Keratinocyte (primary cell): ENCODE measurements around the gene HAVCR2.

Source experiments
- CTCF ChIP-seq, 3 experiments: IDR thresholded peaks in 1 of 3; conservative IDR thresholded peaks in 1 of 3; optimal IDR thresholded peaks in 1 of 3; 2 replicates in 2 of 3; 3 replicates in 1 of 3; pipeline versions ENCODE3 to v1.5.1; 2011; ENCODE audit warnings: low read length in 3 of 3, mild to moderate bottlenecking in 3 of 3, moderate library complexity in 2 of 3, control low read depth in 1 of 3, inconsistent platforms in 1 of 3; ENCODE audit not compliant: insufficient read depth in 2 of 3; ENCODE audit errors: extremely low read depth in 1 of 3
- EZH2 ChIP-seq: IDR thresholded peaks from one replicate; pipeline ENCODE4 v1.6.1; 2012; ENCODE audit warnings: inconsistent platforms, mild to moderate bottlenecking, low read length, moderate library complexity

GRCh38 chr5:157076558-157076957 lies 32.3 kb downstream of the HAVCR2 start:
- TF ChIP-seq EZH2 (no peak), CTCF (optimal IDR thresholded peaks at IDR 0.05 in 1 of 3, IDR thresholded peaks at IDR 0.05 in 1 of 3, conservative IDR thresholded peaks at IDR 0.05 in 1 of 3; ENCODE audit: extremely low read depth in 1 of 3, insufficient read depth in 2 of 3, low read length in 3 of 3) (no peak)
